Ovary (tissue), 3 donors: ENCODE data around the gene AUTS2.

Source experiments
- POLR2A ChIP-seq: fragments of 450-650 bp; IDR thresholded peaks from one replicate; pipeline ENCODE4 v1.6.1; 2017; ENCODE audit warnings: antibody characterized with exemption, mild to moderate bottlenecking, moderate library complexity
- TF ChIP-seq, protein P1 (sequence below), 3 donors: fragments of 450-650 bp in 2 of 3; fragments of 200-600 bp in 1 of 3; IDR thresholded peaks; one replicate each; pipeline versions ENCODE4 v1.5.1 to v1.8.0; 2016 to 2022; ENCODE audit warnings: antibody characterized with exemption in 3 of 3, mild to moderate bottlenecking in 1 of 3
- donor health status: DM: no; HTN: no; CAD: no.

DNA sequence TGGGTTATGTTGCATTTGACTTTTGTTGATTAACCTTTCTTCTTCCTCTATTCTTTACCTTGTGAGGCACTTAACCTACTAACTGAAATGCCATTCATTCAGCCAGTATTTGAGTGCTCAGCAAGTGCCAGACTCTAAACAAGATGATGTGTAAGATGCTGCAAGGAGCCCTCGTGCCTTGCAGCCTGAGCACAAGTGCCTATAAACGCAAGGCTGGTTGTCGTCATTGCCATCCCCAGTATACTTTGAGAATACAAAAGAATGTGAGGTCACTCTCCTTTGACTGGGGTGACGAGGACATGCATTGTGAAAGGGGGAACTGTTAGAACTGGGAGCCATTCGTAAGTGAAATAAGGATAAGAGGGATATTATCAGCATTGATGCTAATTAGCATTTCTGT lies 103.0 kb downstream of the AUTS2 start:
- TF ChIP-seq, protein P1, sequence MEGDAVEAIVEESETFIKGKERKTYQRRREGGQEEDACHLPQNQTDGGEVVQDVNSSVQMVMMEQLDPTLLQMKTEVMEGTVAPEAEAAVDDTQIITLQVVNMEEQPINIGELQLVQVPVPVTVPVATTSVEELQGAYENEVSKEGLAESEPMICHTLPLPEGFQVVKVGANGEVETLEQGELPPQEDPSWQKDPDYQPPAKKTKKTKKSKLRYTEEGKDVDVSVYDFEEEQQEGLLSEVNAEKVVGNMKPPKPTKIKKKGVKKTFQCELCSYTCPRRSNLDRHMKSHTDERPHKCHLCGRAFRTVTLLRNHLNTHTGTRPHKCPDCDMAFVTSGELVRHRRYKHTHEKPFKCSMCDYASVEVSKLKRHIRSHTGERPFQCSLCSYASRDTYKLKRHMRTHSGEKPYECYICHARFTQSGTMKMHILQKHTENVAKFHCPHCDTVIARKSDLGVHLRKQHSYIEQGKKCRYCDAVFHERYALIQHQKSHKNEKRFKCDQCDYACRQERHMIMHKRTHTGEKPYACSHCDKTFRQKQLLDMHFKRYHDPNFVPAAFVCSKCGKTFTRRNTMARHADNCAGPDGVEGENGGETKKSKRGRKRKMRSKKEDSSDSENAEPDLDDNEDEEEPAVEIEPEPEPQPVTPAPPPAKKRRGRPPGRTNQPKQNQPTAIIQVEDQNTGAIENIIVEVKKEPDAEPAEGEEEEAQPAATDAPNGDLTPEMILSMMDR (IDR thresholded peaks at IDR 0.05), result no peak
- no peak for TF ChIP-seq POLR2A
